C4-2B (cell line): Measurements from ENCODE around the gene SLC66A3.
"Not testable (repeated sequence)": the region's sequence is repeated elsewhere in the genome, so short reads cannot be mapped to it uniquely, and the experiment has no call there.

ENCODE experiments used
- H3K27ac ChIP-seq: fragments of 450-650 bp; 2 replicates; pipeline ENCODE4 v1.5.1; 2017
- ZFX ChIP-seq: fragments of 450-650 bp; IDR thresholded peaks from 2 replicates; pipeline ENCODE4 v1.6.1; 2017
- TF ChIP-seq, protein P1 (sequence below): fragments of 450-650 bp; conservative IDR thresholded peaks from 2 replicates; pipeline ENCODE4 v1.5.1; 2017; ENCODE audit warnings: mild to moderate bottlenecking

SLC66A3 gene

DNA sequence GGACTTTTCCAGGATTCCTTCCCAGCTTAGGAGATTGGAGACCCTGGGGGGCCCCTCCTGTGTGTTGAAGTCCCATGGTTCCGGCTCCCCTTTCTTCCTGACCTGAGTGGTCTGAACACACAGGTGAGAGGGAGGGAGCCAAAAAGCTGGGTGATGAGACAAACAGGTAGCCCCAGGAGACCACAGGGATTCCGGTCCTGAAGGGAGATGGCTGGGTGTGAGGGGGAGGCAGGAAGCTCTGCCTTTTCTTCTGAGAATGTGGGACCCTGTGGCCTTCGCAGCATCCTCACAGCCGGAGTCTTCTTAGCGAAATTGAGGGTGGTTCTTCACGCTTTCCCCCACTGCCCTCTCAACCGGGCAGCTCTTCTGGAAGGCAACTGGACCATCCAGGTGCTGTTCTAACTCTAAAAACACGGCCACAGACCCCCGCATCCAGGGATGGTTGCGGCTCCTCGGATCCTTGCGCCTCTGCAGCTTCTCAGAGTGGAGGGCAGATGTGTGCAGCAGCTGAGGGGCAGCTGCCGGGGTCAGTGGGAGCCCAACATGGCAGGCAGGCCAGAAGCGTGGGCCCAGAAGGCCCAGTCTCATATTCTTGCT lies 4.4 kb downstream of the SLC66A3 start:
- TF ChIP-seq, protein P1, sequence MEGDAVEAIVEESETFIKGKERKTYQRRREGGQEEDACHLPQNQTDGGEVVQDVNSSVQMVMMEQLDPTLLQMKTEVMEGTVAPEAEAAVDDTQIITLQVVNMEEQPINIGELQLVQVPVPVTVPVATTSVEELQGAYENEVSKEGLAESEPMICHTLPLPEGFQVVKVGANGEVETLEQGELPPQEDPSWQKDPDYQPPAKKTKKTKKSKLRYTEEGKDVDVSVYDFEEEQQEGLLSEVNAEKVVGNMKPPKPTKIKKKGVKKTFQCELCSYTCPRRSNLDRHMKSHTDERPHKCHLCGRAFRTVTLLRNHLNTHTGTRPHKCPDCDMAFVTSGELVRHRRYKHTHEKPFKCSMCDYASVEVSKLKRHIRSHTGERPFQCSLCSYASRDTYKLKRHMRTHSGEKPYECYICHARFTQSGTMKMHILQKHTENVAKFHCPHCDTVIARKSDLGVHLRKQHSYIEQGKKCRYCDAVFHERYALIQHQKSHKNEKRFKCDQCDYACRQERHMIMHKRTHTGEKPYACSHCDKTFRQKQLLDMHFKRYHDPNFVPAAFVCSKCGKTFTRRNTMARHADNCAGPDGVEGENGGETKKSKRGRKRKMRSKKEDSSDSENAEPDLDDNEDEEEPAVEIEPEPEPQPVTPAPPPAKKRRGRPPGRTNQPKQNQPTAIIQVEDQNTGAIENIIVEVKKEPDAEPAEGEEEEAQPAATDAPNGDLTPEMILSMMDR, result no peak
- TF ChIP-seq ZFX, result no peak
- H3K27ac ChIP-seq, result no peak overlapping the region

DNA sequence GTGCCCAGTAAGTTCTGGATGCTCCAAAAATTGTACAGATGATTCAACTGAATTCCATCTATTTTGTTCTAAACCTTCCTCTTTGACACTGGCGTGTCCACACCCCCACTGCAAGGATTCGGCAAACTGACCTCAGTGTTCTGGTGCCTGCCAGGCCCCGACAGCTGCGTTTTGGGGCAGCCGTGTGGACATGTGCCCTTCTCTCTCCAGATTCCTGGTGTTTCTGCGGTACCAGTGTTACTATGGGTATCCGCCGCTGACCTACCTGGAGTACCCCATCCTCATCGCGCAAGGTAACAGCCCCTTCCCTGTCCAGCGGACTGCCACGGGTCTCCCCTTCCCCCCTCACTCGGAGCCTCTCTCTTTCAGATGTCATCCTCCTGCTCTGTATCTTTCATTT lies 5.0 kb downstream of the SLC66A3 start:
- H3K27ac ChIP-seq, result no peak overlapping the region
- no peak for TF ChIP-seq ZFX
- TF ChIP-seq, protein P1, result no peak

DNA sequence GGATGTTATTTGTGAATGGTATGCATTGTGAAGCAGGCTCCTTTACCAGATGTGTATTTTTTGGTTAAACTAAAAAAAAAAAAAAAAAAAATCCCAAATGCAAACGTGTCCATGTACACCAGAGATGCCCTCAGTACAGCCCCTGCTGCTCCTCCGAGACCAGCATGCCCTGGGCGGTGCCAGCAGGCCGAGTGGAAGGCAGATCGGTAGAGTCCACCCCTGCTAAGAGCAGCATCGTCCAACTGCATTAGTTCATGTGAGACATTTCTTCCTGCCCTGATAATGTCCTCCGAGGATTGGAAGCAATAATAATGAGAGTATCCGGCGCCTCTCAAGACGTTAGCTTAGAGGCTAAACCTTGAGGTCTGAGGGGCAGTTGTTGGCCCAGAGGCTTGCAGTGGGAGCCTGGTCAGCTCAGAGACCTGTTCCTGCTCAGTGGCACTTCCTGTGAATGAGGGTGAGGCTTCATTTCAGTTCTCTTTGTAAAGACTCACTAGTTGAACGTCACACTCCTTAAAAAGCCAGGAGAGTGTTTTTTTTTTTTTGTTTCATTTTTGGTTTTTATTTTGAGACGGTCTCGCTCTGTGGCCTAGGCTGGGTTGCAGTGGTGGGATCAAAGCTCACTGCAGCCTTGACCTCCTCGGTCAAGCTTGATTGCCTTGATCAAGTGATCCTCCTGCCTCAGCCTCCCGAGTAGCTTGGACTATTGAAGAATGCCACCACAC lies 5.6 kb downstream of the SLC66A3 start:
- TF ChIP-seq, protein P1, result no peak
- no peak for TF ChIP-seq ZFX
- H3K27ac ChIP-seq, result no peak overlapping the region

DNA sequence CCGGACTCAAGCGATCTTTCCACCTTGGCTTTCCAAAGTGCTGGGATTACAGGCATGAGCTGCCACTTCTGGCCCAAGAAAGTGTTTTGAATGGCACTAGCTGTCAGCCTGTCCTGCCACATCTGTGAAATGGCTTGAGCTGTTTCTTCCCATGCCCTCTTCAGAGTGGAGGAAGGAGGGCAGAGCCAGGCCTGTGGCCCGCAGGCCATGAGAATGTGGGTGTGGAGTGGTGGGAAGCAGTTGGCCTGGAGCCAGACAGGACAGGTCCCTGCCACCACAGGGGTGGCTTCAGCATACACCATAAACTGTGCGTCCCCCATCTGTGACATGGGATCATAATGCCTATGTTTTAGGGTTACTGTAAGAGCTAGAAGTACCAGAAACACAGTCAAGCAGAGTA lies 6.5 kb downstream of the SLC66A3 start:
- TF ChIP-seq, protein P1, result no peak
- TF ChIP-seq ZFX, result no peak
- H3K27ac ChIP-seq, result no peak overlapping the region

DNA sequence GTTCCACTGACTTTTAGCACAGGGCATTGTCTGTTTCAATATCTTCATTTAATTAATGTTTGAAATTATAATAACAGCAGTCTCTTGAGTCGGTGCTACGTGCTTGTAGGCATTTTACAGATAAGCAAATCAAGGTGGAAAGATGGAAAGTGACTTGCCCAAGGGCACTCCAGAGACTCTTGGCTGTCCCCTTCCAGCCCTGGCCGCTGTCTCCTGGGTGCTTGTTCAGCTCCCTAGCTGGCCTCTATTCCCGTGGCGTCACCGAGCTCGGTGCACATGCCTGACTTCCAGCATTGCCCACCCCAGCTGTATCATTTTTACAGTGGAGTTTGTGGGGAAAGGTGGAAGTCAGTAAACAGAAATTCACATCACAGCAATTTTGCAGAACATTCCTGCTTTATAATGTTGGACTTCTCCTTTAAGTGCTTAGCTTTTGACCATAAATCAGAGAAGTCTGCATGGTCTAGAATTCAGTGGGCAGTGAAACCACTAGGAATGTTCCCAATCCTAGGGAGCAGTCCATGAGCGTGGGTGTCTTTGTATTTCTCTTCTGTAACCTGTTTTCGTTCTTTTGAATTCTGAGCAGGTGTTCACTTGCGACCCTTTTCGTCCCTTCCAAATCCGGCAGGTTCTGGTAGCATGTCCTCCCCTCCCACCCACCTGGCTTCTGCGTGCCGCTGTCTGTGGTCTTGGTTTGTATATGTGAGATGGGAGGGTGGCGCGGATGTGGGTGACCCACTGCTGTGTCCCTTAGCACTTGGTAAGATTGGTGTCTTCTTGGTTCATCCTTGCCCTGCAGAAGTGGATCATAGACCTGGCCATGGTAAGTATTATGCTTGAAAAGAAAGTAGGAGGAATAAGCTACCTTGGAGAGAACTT lies 8.4 kb downstream of the SLC66A3 start:
- no peak for TF ChIP-seq ZFX
- TF ChIP-seq, protein P1, result no peak
- no peak overlapping the region for H3K27ac ChIP-seq

DNA sequence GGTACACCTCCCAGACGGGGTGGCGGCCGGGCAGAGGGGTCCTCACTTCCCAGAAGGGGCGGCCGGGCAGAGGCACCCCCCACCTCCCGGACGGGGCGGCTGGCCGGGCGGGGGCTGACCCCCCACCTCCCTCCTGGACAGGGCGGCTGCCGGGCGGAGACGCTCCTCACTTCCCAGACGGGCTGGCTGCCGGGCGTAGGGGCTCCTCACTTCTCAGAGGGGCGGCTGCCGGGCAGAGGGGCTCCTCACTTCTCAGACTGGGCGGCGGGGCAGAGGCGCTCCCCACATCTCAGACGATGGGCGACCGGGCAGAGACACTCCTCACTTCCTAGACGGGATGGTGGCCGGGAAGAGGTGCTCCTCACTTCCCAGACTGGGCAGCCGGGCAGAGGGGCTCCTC lies 9.8 kb downstream of the SLC66A3 start:
- not testable (repeated sequence) for H3K27ac ChIP-seq

DNA sequence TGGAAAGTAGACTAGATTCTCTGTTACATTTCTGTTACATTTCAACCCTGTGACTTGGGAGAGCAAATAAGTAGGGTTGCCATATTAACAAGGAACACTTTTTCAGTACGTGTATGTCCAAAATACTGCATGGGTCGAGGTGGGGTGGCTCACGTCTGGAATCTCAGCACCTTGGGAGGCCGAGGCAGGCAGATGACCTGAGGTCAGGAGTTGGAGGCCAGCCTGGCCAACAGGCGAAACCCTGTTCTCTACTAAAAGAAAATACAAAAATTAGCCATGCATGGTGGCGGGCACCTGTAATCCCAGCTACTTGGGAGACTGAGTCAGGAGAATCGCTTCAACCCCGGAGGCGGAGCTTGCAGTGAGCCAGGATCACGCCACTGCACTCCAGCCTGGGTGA lies 11.2 kb downstream of the SLC66A3 start:
- no peak overlapping the region for H3K27ac ChIP-seq
- TF ChIP-seq, protein P1, result no peak
- TF ChIP-seq ZFX, result no peak
